Middle frontal gyrus (tissue), 1 donor: ENCODE data around the gene KAT6B.
A peak's percentile ranks its signal among the peaks of the same experiment; 100 is the strongest.
"Not testable (repeated sequence)": the region's sequence is repeated elsewhere in the genome, so short reads cannot be mapped to it uniquely, and the experiment has no call there.

Experiments used
- DNase-seq: peaks from one replicate; pipeline ENCODE4 v3.0.0-alpha.2; 2015; ENCODE audit warnings: low spot score; ENCODE audit errors: extremely low spot score

Gene KAT6B

DNA sequence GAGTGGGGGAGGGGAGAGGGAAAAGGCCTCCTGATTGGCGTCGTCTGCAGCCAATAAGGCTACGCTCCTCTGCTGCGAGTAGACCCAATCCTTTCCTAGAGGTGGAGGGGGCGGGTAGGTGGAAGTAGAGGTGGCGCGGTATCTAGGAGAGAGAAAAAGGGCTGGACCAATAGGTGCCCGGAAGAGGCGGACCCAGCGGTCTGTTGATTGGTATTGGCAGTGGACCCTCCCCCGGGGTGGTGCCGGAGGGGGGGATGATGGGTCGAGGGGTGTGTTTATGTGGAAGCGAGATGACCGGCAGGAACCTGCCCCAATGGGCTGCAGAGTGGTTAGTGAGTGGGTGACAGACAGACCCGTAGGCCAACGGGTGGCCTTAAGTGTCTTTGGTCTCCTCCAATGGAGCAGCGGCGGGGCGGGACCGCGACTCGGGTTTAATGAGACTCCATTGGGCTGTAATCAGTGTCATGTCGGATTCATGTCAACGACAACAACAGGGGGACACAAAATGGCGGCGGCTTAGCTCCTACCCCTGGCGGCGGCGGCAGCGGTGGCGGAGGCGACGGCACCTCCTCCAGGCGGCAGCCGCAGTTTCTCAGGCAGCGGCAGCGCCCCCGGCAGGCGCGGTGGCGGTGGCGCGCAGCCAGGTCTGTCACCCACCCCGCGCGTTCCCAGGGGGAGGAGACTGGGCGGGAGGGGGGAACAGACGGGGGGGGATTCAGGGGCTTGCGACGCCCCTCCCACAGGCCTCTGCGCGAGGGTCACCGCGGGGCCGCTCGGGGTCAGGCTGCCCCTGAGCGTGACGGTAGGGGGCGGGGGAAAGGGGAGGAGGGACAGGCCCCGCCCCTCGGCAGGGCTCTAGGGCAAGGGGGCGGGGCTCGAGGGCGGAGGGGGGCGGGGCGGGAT lies at the start of gene KAT6B:
Gene KAT6B, plus strand, starts transcription at position 459 of the 903 bp plus-strand sequence. CDS start 16,258 bp downstream, outside the sequence.
- peak; percentile 99 for DNase-seq

- DNase-seq: no peak
Observed at GRCh38 chr10:74778436-74779094, 47.8 kb upstream of the KAT6B start.

GRCh38 chr10:74781870-74782269 lies 44.5 kb upstream of the KAT6B start:
- DNase-seq: not testable (repeated sequence)

DNA sequence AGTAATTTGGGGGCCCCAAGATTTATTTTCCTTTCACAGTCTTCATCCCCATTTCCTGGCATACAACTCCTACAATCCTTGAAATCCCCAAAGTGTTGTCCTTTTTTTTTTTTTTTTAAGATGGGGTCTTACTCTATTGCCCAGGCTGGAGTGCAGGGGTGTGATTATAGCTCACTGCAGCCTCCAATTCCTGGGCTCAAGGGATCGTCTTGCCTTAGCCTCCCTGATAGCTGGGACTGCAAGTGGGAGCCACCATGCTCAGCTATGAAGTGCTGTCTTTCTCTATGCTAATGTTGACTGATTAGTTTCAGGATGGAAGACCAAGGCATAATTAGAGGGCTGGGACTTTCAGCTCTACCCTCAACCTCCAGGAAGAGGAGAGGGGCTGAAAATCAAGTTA lies 41.9 kb upstream of the KAT6B start:
- no peak for DNase-seq

GRCh38 chr10:74786126-74786525 lies 40.3 kb upstream of the KAT6B start:
- no peak for DNase-seq

GRCh38 chr10:74787457-74787856 lies 38.9 kb upstream of the KAT6B start:
- no peak for DNase-seq

GRCh38 chr10:74791979-74792378 lies 34.4 kb upstream of the KAT6B start:
- DNase-seq: not testable (repeated sequence)

DNA sequence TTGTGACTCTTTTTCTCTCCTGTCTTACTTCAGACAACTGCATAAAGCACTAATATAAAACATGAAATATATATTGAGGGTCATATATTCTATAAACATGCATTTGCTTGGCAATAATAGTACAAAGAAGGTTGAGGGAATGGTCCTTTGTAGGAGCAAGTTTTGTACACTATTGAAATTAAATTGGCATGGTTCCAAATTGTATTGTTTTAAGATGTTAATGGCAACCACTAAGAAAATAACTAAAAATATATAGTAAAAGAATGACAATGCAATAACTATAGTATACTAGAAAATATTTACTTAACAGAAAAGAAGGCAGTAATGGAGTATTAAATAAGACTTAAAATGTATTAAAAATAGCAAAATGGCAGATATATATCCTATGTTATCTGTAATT lies 33.7 kb upstream of the KAT6B start:
- no peak for DNase-seq

- DNase-seq: not testable (repeated sequence)
Observed at GRCh38 chr10:74793240-74793639, 33.2 kb upstream of the KAT6B start.

DNA sequence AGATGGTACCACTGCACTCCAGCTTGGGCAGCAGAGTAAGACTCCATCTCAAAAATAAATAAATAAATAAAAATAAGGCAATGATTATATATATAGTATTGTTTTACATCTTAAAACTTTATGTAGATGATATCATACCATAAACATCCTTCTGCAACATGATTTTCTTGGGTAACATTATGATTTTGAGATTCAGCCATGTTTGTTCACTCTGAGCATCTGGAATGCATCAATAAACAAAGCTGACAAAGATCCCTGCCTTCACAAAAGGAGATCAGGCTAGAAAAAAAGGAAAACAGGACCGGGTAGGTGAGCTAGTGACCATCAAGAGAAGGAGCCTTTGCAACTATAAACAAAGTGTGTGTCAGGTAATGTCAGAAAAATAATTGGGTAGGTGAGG lies 31.9 kb upstream of the KAT6B start:
- no peak for DNase-seq

DNA sequence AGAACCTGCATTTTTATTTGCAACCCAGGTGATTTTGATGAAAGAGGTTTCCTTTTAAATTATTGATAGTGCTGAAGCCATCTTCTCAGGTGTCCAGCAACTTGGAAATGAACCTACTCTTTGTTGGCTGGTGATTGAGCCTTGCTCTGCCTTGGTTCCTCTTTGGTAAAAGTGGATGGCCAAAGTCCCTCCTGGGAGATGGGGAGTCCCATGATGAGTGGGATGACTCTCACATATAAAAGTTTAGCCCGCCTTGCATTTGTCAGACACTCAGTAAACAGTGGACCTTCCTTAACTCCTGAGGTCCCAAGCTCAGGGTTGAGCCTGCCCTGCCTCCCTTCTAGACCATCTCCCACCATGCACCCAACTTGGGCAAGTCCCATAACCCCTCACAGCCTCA lies 28.9 kb upstream of the KAT6B start:
- DNase-seq: no peak

GRCh38 chr10:74799721-74800221 lies 26.6 kb upstream of the KAT6B start:
- DNase-seq: no peak

DNA sequence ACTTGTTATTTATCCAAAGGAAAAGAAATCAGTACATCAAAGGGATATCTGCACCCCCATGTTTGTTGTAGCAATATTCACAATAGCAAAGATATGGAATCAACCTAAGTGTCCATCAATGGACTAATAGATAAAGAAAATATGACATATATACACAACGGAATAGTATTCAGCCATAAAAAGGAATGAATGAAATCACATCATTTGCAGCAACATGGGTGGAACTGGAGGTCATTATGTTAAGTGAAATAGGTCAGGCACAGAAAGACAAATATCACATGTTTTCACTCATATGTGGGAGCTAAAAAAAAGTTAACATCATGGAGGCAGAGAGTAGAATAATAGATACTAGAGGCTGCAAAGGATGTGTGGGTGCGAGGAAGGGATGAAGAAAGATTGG lies 25.0 kb upstream of the KAT6B start:
- DNase-seq: no peak

GRCh38 chr10:74808501-74808900 lies 17.9 kb upstream of the KAT6B start:
- DNase-seq: no peak

GRCh38 chr10:74810087-74810486 lies 16.3 kb upstream of the KAT6B start:
- DNase-seq: no peak

DNA sequence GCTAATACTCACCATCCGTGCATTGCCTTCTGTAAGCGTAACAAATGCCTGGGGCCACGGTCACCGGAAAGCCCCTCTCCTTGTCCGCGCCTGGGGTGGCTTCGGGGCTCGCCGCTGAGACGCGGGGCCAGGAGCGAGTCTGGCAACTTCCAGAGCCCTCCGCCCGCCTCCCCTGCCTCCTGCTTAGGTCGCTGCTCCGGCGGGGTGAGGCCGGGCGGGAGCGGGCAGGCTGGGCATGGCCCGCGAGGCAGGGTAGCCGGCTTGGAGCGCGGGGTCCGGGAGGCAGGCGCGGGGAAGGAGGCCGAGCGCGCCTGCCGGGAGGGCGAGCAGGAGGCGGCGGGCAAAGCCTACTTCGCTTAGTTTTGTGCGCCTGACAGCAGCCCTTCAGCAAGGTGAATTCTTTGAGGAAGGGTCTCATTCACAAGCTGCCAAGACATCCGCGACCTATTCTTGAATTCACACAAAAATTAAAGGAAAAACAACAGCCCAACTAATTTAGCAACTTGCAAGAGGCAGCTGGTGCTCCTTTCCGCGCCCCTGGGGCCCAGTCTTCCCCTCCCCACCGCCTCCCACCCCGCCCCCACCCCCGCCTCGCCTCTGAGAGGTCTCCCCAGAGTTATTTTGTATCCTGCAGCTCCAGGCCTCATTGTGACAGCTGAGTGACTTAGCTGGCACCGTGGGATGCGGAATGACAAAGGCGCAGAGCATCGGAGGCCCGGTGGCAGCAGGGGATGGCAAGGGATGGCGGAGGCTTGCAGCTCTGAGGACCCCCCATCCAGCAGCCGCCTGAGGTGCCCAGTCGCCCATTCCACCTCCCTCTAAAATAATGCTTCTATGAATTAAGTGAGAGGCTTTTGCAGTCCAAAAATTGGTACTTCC lies 12.8 kb upstream of the KAT6B start:
- DNase-seq: no peak

DNA sequence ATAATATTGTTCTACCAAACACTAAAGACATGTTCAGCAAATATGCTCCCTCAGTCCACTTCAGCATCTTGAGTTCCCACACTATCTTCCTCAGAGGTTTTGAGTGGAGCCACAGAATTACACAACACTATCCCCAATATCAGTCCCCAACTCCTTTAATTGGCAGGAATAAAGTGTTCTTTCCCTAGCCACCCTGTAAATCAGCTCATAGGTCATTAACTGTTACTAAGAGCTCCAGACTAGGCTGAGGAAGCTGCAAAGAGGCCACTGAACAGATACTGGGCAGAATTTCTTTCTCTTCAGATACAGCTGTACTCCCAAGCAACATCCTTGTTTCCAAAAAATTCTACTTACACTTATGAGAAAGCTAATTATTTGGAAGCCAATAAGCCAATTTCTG lies 11.6 kb upstream of the KAT6B start:
- no peak for DNase-seq

- DNase-seq: no peak
Observed at GRCh38 chr10:74816824-74817498, 9.4 kb upstream of the KAT6B start.

DNA sequence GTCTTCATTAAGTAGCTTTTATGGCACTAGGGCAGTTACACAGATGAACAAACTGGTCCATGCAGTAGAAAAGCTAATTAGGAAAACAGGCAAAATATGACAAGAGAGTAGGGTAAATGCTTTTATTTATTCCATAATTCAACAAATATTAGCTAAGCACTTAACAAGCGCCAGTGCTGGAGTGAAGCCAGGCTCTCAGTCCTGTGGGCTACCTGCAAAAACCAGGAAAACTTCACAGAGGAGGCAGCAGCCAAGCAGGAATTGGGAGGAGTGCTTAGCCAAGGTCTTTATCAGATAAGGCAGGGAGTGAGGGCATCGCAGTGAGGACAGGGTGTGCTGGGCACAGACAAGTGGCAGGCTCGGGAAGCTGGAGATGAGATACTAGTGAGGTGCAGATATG lies 4.9 kb upstream of the KAT6B start:
- DNase-seq: no peak

- no peak for DNase-seq
Observed at GRCh38 chr10:74822101-74822500, 4.3 kb upstream of the KAT6B start.

GRCh38 chr10:74822521-74823089 lies 3.8 kb upstream of the KAT6B start:
- no peak for DNase-seq
